Gastroesophageal sphincter (tissue), 4 donors: ENCODE results near the gene UBE2F. TPM values are rescaled to one million over a fixed set of nuclear protein-coding genes. Genes with fewer than 3 reads are reported as not detected.
A peak's percentile ranks its signal among the peaks of the same experiment; 100 is the strongest.

ENCODE experiments used
- ATAC-seq: fragments of 150-250 bp; one replicate; pipeline ENCODE4 v1.9.1; 2016; ENCODE audit warnings: mild to moderate bottlenecking, moderate library complexity
- H3K27ac ChIP-seq, 4 donors: fragments of 200-600 bp; sonication (generic) in 3 of 4; 1 replicate in 3 of 4; 2 replicates in 1 of 4; pipeline ENCODE4 v1.5.1; 2016 to 2019
- H3K27me3 ChIP-seq: fragments of 200-600 bp; sonication (generic); one replicate; pipeline ENCODE4 v1.5.1; 2019
- H3K36me3 ChIP-seq, 2 donors: fragments of 200-600 bp; sonication (generic); one replicate each; pipeline ENCODE4 v1.5.1; 2019; ENCODE audit warnings: control low read depth in 1 of 2
- H3K4me1 ChIP-seq, 3 donors: fragments of 200-600 bp; sonication (generic); 1 replicate in 2 of 3; 2 replicates in 1 of 3; pipeline ENCODE4 v1.5.1; 2016 to 2019; ENCODE audit warnings: control low read depth in 2 of 3
- H3K4me3 ChIP-seq, 2 donors: fragments of 200-600 bp; sonication (generic); one replicate each; pipeline ENCODE4 v1.5.1; 2019; ENCODE audit warnings: mild to moderate bottlenecking in 1 of 2, moderate library complexity in 1 of 2
- H3K9me3 ChIP-seq, 3 donors: fragments of 200-600 bp; sonication (generic); one replicate each; pipeline ENCODE4 v1.5.1; 2017 to 2019; ENCODE audit warnings: control low read depth in 2 of 3
- EP300 ChIP-seq: sonication (generic); formaldehyde crosslinking; IDR thresholded peaks from one replicate; pipeline ENCODE4 v1.6.1; 2017; ENCODE audit warnings: antibody characterized with exemption, mild to moderate bottlenecking
- POLR2A ChIP-seq, 2 donors: fragments of 450-650 bp; IDR thresholded peaks; one replicate each; pipeline ENCODE4 v1.6.1; 2017; ENCODE audit warnings: antibody characterized with exemption in 2 of 2, mild to moderate bottlenecking in 2 of 2, moderate library complexity in 1 of 2
- POLR2AphosphoS5 ChIP-seq: sonication (generic); formaldehyde crosslinking; IDR thresholded peaks from one replicate; pipeline ENCODE4 v1.6.1; 2017; ENCODE audit warnings: antibody characterized with exemption
- WGBS, 2 donors: methylation state at CpG; one replicate each; pipeline ENCODE4 v1.1.5; 2018; ENCODE audit warnings: low coverage in 1 of 2; 5-methylcytosine and 5-hydroxymethylcytosine counted together
- total RNA-seq, 4 donors: library from RNA; depleted of rRNA; stranded (reverse); fragments of >200 nt; gene quantifications; one replicate each; pipeline ENCODE4 v1.1.0, GENCODE V29; 2016
- TF ChIP-seq, protein P1 (sequence below), 4 experiments: fragments of 200-600 bp in 2 of 4; fragments of 450-650 bp in 2 of 4; sonication (generic) in 1 of 4; IDR thresholded peaks; one replicate each; pipeline ENCODE4 v1.5.1; 2017 to 2019; ENCODE audit warnings: antibody characterized with exemption in 4 of 4, mild to moderate bottlenecking in 2 of 4, moderate library complexity in 2 of 4

UBE2F gene
- total RNA-seq, 4 donors from 2014 or later: 85.0 to 99.5 (median 96.3) TPM

DNA sequence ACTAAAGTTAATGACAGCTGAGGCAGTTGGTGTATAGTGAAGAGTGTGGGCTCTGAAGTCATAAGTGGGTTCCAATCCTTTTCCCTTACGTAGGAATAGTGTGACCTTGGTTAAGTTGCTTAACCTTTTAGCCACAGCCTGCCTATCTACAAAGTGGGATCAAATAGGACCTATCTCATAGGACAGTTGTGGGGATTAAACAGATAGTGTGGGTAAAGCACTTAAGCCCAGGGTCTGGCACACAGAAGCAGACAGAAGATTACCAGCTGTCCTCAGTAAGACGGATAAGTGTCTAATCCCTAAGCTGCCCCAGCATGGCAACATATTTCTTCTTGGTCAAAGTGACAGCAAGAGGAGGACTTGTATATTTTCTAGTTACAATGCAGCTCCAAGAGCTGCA is 28.2 kb downstream of the UBE2F start:
- no peak overlapping the region for H3K27ac ChIP-seq
- H3K27me3 ChIP-seq: no peaks in the 10 kb centered on the region
- peaks cover 0 to 45% of the 10 kb centered on the region in 2 donors for H3K36me3 ChIP-seq

DNA sequence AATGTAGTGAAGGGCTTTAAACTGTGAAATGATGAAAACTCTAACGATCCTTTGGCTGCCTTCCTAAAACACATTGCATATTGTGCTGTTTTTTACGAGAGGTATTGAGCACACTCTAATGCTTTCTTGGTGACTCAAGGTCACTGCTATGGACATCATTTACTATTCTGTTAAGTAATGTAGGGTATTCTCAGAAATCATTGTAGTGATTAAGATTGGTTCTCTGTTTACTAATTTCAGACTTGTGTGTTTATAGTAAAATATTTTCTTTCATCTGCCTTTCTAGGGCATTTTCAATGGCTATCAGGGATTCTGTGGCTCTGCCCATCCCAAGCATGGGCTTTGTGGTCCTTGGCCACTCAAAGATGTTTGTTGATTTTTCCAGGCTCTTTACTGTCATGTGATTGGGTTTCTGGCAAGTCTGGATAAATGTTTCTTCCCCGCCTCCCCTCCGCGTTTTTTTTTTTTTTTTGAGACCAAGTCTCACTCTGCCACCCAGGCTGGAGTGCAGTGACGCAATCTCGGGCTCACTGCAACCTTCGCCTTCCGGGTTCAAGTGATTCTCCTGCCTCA is 29.3 kb downstream of the UBE2F start:
- ATAC-seq: no peak
- no peak overlapping the region for H3K27ac ChIP-seq

More for the DNA sequence above, 28.2 kb downstream of the UBE2F start:
- H3K4me1 ChIP-seq: no peaks in the 10 kb centered on the region
- no peaks in the 10 kb centered on the region for H3K9me3 ChIP-seq
- ATAC-seq: no peak
- 89 to 100% methylated on average over 1 to 2 of the region's 2 CpGs for WGBS, 2 donors
- TF ChIP-seq, protein P1, sequence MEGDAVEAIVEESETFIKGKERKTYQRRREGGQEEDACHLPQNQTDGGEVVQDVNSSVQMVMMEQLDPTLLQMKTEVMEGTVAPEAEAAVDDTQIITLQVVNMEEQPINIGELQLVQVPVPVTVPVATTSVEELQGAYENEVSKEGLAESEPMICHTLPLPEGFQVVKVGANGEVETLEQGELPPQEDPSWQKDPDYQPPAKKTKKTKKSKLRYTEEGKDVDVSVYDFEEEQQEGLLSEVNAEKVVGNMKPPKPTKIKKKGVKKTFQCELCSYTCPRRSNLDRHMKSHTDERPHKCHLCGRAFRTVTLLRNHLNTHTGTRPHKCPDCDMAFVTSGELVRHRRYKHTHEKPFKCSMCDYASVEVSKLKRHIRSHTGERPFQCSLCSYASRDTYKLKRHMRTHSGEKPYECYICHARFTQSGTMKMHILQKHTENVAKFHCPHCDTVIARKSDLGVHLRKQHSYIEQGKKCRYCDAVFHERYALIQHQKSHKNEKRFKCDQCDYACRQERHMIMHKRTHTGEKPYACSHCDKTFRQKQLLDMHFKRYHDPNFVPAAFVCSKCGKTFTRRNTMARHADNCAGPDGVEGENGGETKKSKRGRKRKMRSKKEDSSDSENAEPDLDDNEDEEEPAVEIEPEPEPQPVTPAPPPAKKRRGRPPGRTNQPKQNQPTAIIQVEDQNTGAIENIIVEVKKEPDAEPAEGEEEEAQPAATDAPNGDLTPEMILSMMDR (IDR thresholded peaks at IDR 0.05): no peak
- H3K4me3 ChIP-seq: no peak overlapping the region

DNA sequence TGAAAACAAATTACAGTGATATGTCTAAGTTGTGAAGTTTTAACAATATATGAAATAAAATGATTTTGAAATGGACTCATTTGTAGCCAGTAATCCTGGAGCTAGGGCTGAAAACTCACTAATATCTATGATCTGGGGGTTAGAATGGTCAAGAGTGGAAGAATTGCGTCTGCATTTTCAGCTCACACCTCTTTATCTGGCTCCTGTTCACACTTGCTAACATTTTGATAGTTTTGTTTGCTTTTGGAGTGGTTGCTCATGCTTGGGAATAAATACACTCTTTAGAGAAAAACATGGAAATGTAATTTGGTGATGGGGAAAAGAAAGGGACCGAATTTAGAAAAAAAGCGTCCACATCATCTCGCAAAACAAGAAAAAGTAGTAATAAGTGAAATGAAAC is 30.7 kb downstream of the UBE2F start:
- Histone ChIP-seq H3K36me3 (peaks cover 0 to 29% of the 10 kb centered on the region in 2 donors), H3K9me3 (no peaks in the 10 kb centered on the region), H3K27ac (no peak overlapping the region), H3K4me1 (no peaks in the 10 kb centered on the region), H3K4me3 (no peak overlapping the region), H3K27me3 (no peaks in the 10 kb centered on the region)
- no peak for TF ChIP-seq EP300
- no peak for TF ChIP-seq POLR2AphosphoS5
- TF ChIP-seq POLR2A (IDR thresholded peaks at IDR 0.05): no peak
- TF ChIP-seq, protein P1 (IDR thresholded peaks at IDR 0.05): no peak
- no peak for ATAC-seq
- WGBS, 2 donors: 71 to 83% methylated on average over 4 of the region's 4 CpGs

More for the DNA sequence above, 29.3 kb downstream of the UBE2F start:
- Histone ChIP-seq H3K4me1 (no peaks in the 10 kb centered on the region), H3K27me3 (no peaks in the 10 kb centered on the region), H3K36me3 (peaks cover 0 to 38% of the 10 kb centered on the region in 2 donors), H3K9me3 (no peaks in the 10 kb centered on the region), H3K4me3 (no peak overlapping the region)
- TF ChIP-seq POLR2AphosphoS5: peak; percentile 23
- TF ChIP-seq, protein P1 (IDR thresholded peaks at IDR 0.05): no peak
- no peak for TF ChIP-seq EP300
- 17 to 67% methylated on average over 2 to 9 of the region's 9 CpGs for WGBS, 2 donors

DNA sequence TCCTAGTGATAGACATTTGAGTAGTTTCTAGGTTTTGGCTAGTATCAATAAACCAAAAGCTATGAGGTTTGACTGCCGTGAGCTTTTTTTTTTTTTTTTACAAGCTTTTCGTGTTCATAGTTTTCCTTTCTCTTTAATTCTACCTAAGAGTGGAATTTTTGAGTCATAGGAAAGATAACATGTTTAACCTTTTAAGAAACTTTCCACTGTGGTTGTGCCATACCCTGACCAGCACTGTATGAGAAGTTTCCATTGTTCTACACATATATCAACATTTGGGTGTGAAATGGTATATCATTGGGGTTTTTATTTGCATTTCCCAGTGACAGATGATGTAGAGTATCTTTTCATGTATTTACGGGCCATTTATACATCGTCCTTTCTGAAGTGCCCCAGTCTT is 31.7 kb downstream of the UBE2F start:
- Histone ChIP-seq H3K27me3 (no peaks in the 10 kb centered on the region), H3K4me3 (no peak overlapping the region), H3K4me1 (no peaks in the 10 kb centered on the region), H3K27ac (no peak overlapping the region), H3K36me3 (peaks cover 0 to 22% of the 10 kb centered on the region in 2 donors), H3K9me3 (no peaks in the 10 kb centered on the region)
- no peak for ATAC-seq
- TF ChIP-seq POLR2A (IDR thresholded peaks at IDR 0.05): no peak
- TF ChIP-seq POLR2AphosphoS5: no peak
- TF ChIP-seq EP300: no peak
- TF ChIP-seq, protein P1 (IDR thresholded peaks at IDR 0.05): no peak
- WGBS, 2 donors: 30 to 64% methylated on average over 4 of the region's 4 CpGs

DNA sequence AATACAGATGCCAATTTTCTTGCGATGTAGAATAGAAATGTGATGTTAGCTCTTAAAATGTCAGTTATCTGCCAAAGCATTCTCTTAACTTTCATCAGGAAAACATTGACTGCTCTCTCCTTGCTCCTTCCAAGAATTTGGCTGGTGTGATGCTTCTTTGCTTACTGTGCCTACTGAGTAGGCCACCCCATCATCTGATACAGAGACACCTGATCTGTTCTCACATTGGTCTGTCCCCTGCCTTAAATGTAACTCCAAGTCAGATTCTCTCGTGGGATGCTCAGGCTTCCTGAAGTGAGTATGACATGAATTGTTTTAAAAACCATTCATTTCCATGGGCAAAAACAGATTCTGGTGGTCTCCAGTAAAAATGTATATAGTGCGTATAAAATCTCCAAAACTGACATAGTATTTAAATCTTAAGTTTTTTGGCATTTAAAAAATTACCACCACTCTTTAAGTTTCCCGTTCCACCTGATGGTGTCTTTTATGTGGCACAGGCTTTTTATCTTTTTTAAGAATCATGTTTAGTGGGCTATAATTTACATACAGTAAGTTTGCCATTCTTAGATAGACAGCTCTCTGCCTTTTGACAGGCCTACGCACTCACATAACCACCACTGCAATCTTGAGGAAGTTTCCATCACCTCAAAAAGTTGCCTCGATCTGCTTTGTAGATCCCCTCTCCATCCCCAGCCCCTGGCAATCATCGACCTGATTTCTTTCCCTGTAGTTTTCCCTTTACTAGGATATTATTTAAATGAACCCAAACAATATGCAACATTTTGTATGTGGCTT is 36.6 kb downstream of the UBE2F start:
- WGBS, 2 donors: 75 to 87% methylated on average over 5 to 7 of the region's 7 CpGs
- H3K4me1 ChIP-seq: no peaks in the 10 kb centered on the region
- no peaks in the 10 kb centered on the region for H3K27me3 ChIP-seq
- no peak overlapping the region for H3K4me3 ChIP-seq
- no peaks in the 10 kb centered on the region for H3K9me3 ChIP-seq
- no peak overlapping the region for H3K27ac ChIP-seq
- H3K36me3 ChIP-seq: peaks cover 0 to 11% of the 10 kb centered on the region in 2 donors
- TF ChIP-seq EP300 (no peak), POLR2A (IDR thresholded peaks at IDR 0.05) (no peak), POLR2AphosphoS5 (no peak)
- TF ChIP-seq, protein P1 (IDR thresholded peaks at IDR 0.05): no peak
- ATAC-seq: no peak
